Esophagus squamous epithelium (tissue), 5 donors: Measurements from ENCODE around the gene CREBBP. TPM values are rescaled to one million over a fixed set of nuclear protein-coding genes. Genes with fewer than 3 reads are reported as not detected.
A peak's percentile ranks its signal among the peaks of the same experiment; 100 is the strongest.

Experiments used
- DNase-seq: peaks from one replicate; lab custom pipeline; 2025; lab: John Stamatoyannopoulos, UW
- H3K27ac ChIP-seq, 4 donors: fragments of 200-600 bp; sonication (generic); one replicate each; pipeline ENCODE4 v1.5.1; 2016 to 2019; ENCODE audit warnings: mild to moderate bottlenecking in 1 of 4
- H3K27me3 ChIP-seq, 4 donors: fragments of 200-600 bp; sonication (generic); 1 replicate in 3 of 4; 2 replicates in 1 of 4; pipeline versions ENCODE4 v1.5.1 to v1.6.0; 2017 to 2021; ENCODE audit warnings: antibody characterized with exemption in 1 of 4
- H3K36me3 ChIP-seq, 3 donors: fragments of 200-600 bp; sonication (generic); one replicate each; pipeline ENCODE4 v1.5.1; 2016 to 2019
- H3K4me1 ChIP-seq, 3 donors: fragments of 200-600 bp; sonication (generic); one replicate each; pipeline ENCODE4 v1.5.1; 2017 to 2019
- H3K4me3 ChIP-seq, 4 donors: fragments of 200-600 bp; sonication (generic); 1 replicate in 3 of 4; 2 replicates in 1 of 4; pipeline ENCODE4 v1.5.1; 2016 to 2019; ENCODE audit warnings: mild to moderate bottlenecking in 2 of 4, moderate library complexity in 1 of 4
- H3K9me3 ChIP-seq, 3 donors: fragments of 200-600 bp; sonication (generic); one replicate each; pipeline ENCODE4 v1.5.1; 2016 to 2019
- POLR2A ChIP-seq, 4 donors: fragments of 450-650 bp; IDR thresholded peaks; one replicate each; pipeline ENCODE4 v1.6.1; 2017; ENCODE audit warnings: antibody characterized with exemption in 4 of 4, mild to moderate bottlenecking in 4 of 4, moderate library complexity in 3 of 4
- WGBS, 2 donors: methylation state at CpG; one replicate each; pipeline ENCODE4 v1.1.5; 2018; 5-methylcytosine and 5-hydroxymethylcytosine counted together
- intact Hi-C: fragments of 100-400 bp; cut with DNase I; formaldehyde crosslinking; loops from one replicate; pipeline ENCODE4 v1.15.0; 2022
- total RNA-seq, 4 donors: library from RNA; depleted of rRNA; stranded (reverse); fragments of >200 nt; gene quantifications; one replicate each; pipeline ENCODE4 v1.1.0, GENCODE V29; 2016
- TF ChIP-seq, protein P1 (sequence below), 6 experiments: fragments of 450-650 bp in 4 of 6; fragments of 200-600 bp in 2 of 6; sonication (generic) in 2 of 6; IDR thresholded peaks; one replicate each; pipeline ENCODE4 v1.5.1; 2016 to 2019; ENCODE audit warnings: antibody characterized with exemption in 6 of 6, mild to moderate bottlenecking in 4 of 6, moderate library complexity in 4 of 6
- donor health status: DM: yes; HTN: yes; CAD: no.

The CREBBP gene
- total RNA-seq, 4 donors from 2014 or later, result 14.5 to 53.6 (median 37.5) TPM

DNA sequence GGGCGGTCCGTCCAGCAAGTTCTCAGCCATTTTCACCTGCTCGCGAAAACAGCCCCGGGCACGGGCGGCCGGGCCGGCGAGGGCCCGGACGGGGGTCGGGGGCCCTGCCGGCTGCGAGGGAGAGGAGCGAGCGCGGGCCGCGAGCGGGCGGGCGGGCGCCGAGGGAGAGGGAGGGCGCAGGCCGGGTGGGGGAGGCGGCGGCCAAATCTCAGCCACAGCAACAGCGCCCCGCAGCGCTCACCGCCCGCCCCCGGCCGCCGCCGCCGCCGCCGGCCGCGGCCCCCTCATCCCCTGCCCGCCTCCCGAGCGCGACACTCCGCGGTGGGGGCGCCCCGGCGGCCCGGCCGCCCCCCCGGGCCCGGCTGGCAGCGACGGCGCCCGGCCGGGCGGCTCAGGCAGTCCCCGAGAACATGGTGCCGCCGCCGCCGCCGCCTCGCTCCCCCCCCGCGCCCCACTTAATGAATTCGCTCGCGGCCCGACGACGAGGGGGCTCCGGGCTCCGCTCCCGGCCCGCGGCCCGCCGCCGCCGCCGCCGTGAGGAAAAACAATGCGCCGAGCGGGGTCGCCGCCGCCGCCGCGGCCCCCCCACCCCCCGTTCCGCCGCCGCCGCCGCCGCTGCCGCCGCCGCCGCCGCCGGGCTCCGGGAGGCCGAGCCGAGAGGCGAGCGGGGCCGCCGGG, 487 bp downstream of the CREBBP start:
- TF ChIP-seq, protein P1, sequence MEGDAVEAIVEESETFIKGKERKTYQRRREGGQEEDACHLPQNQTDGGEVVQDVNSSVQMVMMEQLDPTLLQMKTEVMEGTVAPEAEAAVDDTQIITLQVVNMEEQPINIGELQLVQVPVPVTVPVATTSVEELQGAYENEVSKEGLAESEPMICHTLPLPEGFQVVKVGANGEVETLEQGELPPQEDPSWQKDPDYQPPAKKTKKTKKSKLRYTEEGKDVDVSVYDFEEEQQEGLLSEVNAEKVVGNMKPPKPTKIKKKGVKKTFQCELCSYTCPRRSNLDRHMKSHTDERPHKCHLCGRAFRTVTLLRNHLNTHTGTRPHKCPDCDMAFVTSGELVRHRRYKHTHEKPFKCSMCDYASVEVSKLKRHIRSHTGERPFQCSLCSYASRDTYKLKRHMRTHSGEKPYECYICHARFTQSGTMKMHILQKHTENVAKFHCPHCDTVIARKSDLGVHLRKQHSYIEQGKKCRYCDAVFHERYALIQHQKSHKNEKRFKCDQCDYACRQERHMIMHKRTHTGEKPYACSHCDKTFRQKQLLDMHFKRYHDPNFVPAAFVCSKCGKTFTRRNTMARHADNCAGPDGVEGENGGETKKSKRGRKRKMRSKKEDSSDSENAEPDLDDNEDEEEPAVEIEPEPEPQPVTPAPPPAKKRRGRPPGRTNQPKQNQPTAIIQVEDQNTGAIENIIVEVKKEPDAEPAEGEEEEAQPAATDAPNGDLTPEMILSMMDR (IDR thresholded peaks at IDR 0.05), result peak in 2 of 6 experiments; percentile 13 to 23
- no peak for TF ChIP-seq POLR2A (IDR thresholded peaks at IDR 0.05)
- Histone ChIP-seq H3K4me3 (peak overlapping the region; percentile 94 to 98 (median 94)), H3K27ac (peak overlapping the region; percentile 87 to 99 (median 97)), H3K27me3 (no peaks in the 10 kb centered on the region), H3K9me3 (no peaks in the 10 kb centered on the region), H3K4me1 (peaks cover 8 to 52% (median 33%) of the 10 kb centered on the region in 3 donors), H3K36me3 (no peaks in the 10 kb centered on the region)
- WGBS, 2 donors, result no CpG with 5 or more reads among the region's 117 CpGs
- intact Hi-C loops, result loop anchor here (5.0 to 10.0 kb wide), 2 partner anchors 105 to 188 kb away; no protein-coding TSS in a partner anchor
- no peak for DNase-seq

DNA sequence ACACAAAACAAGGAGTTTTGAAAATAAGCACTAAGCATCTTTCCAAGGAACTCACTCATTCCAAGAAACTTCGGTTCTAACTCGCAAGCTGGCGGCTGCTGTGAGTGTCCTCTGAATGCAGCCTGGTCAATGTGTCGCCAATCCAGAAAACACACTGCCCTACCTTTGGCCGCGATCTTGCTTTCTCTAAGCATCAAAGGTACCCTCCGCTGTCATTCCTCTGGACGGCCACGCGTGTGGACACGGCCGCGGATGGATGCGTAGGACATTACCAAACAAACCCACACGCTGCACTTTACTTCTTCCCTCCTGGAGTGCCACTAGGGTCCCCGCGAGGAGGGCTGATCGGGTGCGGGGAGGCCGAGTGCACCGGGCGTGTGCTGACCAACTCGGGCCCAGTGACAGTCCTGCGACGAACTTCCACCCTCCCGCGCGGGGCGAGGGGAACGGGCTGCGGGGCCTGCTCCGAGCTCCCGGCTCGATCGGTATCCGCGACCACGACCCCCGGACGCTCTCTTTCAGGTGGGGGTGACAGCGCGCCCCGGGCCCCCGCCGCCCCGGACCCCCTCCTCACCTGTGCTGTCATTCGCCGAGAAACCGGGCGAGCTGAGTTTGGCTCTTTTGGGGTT, 1.1 kb downstream of the CREBBP start:
- no peak for TF ChIP-seq POLR2A (IDR thresholded peaks at IDR 0.05)
- TF ChIP-seq, protein P1 (IDR thresholded peaks at IDR 0.05), result no peak
- Histone ChIP-seq H3K36me3 (no peaks in the 10 kb centered on the region), H3K4me1 (peaks cover 11 to 59% (median 40%) of the 10 kb centered on the region in 3 donors), H3K27me3 (no peaks in the 10 kb centered on the region), H3K9me3 (no peaks in the 10 kb centered on the region), H3K27ac (peak overlapping the region; percentile 87 to 99 (median 97)), H3K4me3 (peak overlapping the region; percentile 94 to 98 (median 94))
- WGBS, 2 donors, result 0 to 10% methylated on average over 6 to 14 of the region's 50 CpGs
- DNase-seq, result no peak
- intact Hi-C loops, result loop anchor here (5.0 to 10.0 kb wide), 2 partner anchors 105 to 187 kb away; no protein-coding TSS in a partner anchor

DNA sequence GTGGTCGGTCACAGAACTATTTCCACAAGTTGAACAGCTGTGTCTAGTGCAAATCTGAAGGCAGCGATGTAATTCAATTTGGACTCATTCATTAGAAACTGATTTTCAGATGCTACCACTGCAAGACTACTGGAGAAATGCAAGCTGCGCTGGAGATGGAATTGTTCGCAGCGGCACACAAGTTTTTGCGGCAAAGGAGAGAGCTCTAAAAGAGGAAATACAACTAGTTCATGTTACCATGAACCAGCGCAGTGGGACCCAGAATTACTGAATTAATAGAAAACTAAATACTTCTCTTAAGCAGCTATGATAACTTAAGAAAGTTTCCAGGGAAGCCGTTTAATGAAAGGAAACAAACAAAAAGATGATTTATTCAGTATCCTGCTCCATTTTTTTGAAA, 1.9 kb downstream of the CREBBP start:
- H3K4me3 ChIP-seq, result peak overlapping the region; percentile 94 to 98 (median 94)
- intact Hi-C loops, result loop anchor here (5.0 to 10.0 kb wide), 2 partner anchors 104 to 186 kb away; no protein-coding TSS in a partner anchor
- DNase-seq, result no peak
- H3K9me3 ChIP-seq, result no peaks in the 10 kb centered on the region
- WGBS, 2 donors, result 12 to 14% methylated on average over 8 of the region's 8 CpGs
- TF ChIP-seq POLR2A (IDR thresholded peaks at IDR 0.05), result no peak
- TF ChIP-seq, protein P1 (IDR thresholded peaks at IDR 0.05), result no peak
- peaks cover 18 to 67% (median 48%) of the 10 kb centered on the region in 3 donors for H3K4me1 ChIP-seq
- no peaks in the 10 kb centered on the region for H3K27me3 ChIP-seq
- H3K36me3 ChIP-seq, result no peaks in the 10 kb centered on the region
- H3K27ac ChIP-seq, result no peak overlapping the region

DNA sequence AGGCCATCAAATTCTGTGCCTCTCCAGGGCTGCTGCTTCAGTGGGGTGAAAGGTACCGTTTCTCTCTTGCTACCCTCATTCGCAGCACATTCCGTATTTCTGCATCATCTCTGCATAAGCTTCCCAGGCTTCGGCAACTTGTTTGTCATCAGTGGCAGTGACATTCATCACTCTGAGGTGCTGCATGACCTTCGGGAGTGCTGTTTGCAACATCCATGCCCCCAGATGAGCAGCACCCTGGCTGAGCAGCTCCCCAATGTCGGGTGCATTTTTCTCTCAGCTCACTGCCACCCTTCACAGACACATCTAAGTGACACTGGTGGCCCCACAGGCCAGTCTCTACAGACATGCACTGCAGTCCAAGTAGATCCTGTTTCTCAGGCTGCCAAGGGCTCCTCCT, 3.8 kb downstream of the CREBBP start:
- Histone ChIP-seq H3K27ac (no peak overlapping the region), H3K4me1 (peaks cover 36 to 85% (median 64%) of the 10 kb centered on the region in 3 donors), H3K4me3 (peak overlapping the region in 1 of 4 donors; percentile 98), H3K36me3 (no peaks in the 10 kb centered on the region), H3K9me3 (no peaks in the 10 kb centered on the region), H3K27me3 (no peaks in the 10 kb centered on the region)
- TF ChIP-seq, protein P1 (IDR thresholded peaks at IDR 0.05), result no peak
- TF ChIP-seq POLR2A (IDR thresholded peaks at IDR 0.05), result no peak
- DNase-seq, result no peak
- intact Hi-C loops, result loop anchor here (5.0 to 10.0 kb wide), 2 partner anchors 102 to 184 kb away; no protein-coding TSS in a partner anchor
- WGBS, 2 donors, result 49% methylated on average over 6 of the region's 6 CpGs

DNA sequence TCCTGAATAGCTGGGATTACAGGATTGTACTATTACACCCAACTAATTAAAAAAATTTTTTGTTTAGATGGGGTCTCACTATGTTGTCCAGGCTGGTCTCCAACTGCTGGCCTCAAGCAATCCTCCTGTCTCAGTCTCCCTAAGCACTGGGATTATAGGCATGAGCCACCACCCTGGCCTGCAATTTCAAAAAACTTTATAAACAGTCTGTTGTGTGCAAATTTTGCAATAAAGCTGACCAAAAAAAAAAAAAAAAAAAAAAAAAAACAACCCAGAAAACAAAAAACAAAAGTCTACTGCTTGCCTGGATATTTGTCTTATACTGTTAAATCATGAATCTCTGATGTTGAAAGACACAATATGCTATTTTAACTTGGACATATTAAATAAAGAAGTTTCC, 4.4 kb downstream of the CREBBP start:
- Histone ChIP-seq H3K4me3 (peak overlapping the region in 1 of 4 donors; percentile 98), H3K27me3 (no peaks in the 10 kb centered on the region), H3K9me3 (no peaks in the 10 kb centered on the region), H3K4me1 (peaks cover 35 to 85% (median 67%) of the 10 kb centered on the region in 3 donors), H3K27ac (no peak overlapping the region), H3K36me3 (no peaks in the 10 kb centered on the region)
- intact Hi-C loops, result loop anchor here (5.0 to 10.0 kb wide), 2 partner anchors 101 to 184 kb away; no protein-coding TSS in a partner anchor
- TF ChIP-seq, protein P1 (IDR thresholded peaks at IDR 0.05), result no peak
- no peak for TF ChIP-seq POLR2A (IDR thresholded peaks at IDR 0.05)
- no peak for DNase-seq
